Cardiac muscle cell (in vitro differentiated cells and primary cell): ENCODE results near the gene TUBB8B. TPM values are rescaled to one million over a fixed set of nuclear protein-coding genes. Genes with fewer than 3 reads are reported as not detected.
A peak's percentile ranks its signal among the peaks of the same experiment; 100 is the strongest.
"Not testable (repeated sequence)": the region's sequence is repeated elsewhere in the genome, so short reads cannot be mapped to it uniquely, and the experiment has no call there.

Experiments used
- DNase-seq, 2 donors: peaks; one replicate each; pipeline versions ENCODE4 v3.0.0 to v3.0.0-alpha.2; 2010 to 2017; ENCODE audit warnings: low read depth in 1 of 2, low spot score in 1 of 2
- H3K27ac ChIP-seq: fragments of 200-600 bp; sonication (generic); 2 replicates; pipeline ENCODE4 v1.5.1; 2016
- H3K27me3 ChIP-seq: fragments of 200-600 bp; sonication (generic); 2 replicates; pipeline ENCODE4 v1.6.0; 2016; ENCODE audit warnings: control low read depth
- H3K36me3 ChIP-seq: fragments of 200-600 bp; sonication (generic); 2 replicates; pipeline ENCODE4 v1.5.1; 2016; ENCODE audit warnings: control low read depth
- H3K4me1 ChIP-seq: fragments of 200-600 bp; sonication (generic); 2 replicates; pipeline ENCODE4 v1.8.1; 2017; ENCODE audit warnings: low read depth, mild to moderate bottlenecking, mixed run types
- H3K4me3 ChIP-seq: fragments of 200-600 bp; sonication (generic); 2 replicates; pipeline ENCODE4 v1.5.1; 2016; ENCODE audit warnings: mild to moderate bottlenecking
- H3K9me3 ChIP-seq: fragments of 200-600 bp; sonication (generic); 2 replicates; pipeline ENCODE4 v1.5.1; 2017; ENCODE audit warnings: low read depth, mild to moderate bottlenecking, control low read depth
- CTCF ChIP-seq: IDR thresholded peaks from 2 replicates; pipeline ENCODE4 v1.5.1; 2012; ENCODE audit warnings: low read depth, mild to moderate bottlenecking, low read length
- polyA plus RNA-seq: library from polyadenylated mRNA; unstranded; fragments of >200 nt; fragmentation: Nextera tagmentation; extraction: Ambion mirVana; gene quantifications from 2 replicates; pipeline ENCODE4 v1.2.1, GENCODE V29; 2016
- total RNA-seq: library from RNA; depleted of rRNA; stranded (reverse); fragments of >200 nt; gene quantifications from 2 replicates; pipeline ENCODE4 v1.2.3, GENCODE V29; 2016

The TUBB8B gene
- total and polyA plus RNA-seq, 2 experiments from 2014 or later = not detected

- not testable (repeated sequence) for H3K36me3 ChIP-seq, H3K4me3 ChIP-seq, DNase-seq, H3K4me1 ChIP-seq, H3K27ac ChIP-seq, H3K27me3 ChIP-seq, H3K9me3 ChIP-seq
Measured at GRCh38 chr18:80202-80601, 30.8 kb upstream of the TUBB8B start.

- H3K27me3 ChIP-seq, H3K36me3 ChIP-seq, H3K27ac ChIP-seq, DNase-seq, H3K4me1 ChIP-seq, H3K4me3 ChIP-seq, H3K9me3 ChIP-seq: not testable (repeated sequence)
- peak; percentile 3 for TF ChIP-seq CTCF
Measured at GRCh38 chr18:75525-76160, 26.2 kb upstream of the TUBB8B start.

GRCh38 chr18:73181-73777, 23.9 kb upstream of the TUBB8B start:
- H3K36me3 ChIP-seq, H3K9me3 ChIP-seq, H3K4me1 ChIP-seq, H3K27ac ChIP-seq, H3K4me3 ChIP-seq, H3K27me3 ChIP-seq, DNase-seq: not testable (repeated sequence)

GRCh38 chr18:67701-68100, 18.3 kb upstream of the TUBB8B start:
- H3K9me3 ChIP-seq, H3K27ac ChIP-seq, H3K4me3 ChIP-seq, H3K36me3 ChIP-seq, H3K4me1 ChIP-seq, DNase-seq, H3K27me3 ChIP-seq: not testable (repeated sequence)

GRCh38 chr18:64279-64678, 14.9 kb upstream of the TUBB8B start:
- H3K36me3 ChIP-seq, H3K27me3 ChIP-seq, H3K4me3 ChIP-seq, H3K4me1 ChIP-seq, DNase-seq, H3K9me3 ChIP-seq, H3K27ac ChIP-seq: not testable (repeated sequence)

GRCh38 chr18:63656-64055, 14.2 kb upstream of the TUBB8B start:
- not testable (repeated sequence) for H3K4me1 ChIP-seq, H3K27me3 ChIP-seq, H3K9me3 ChIP-seq, H3K36me3 ChIP-seq, DNase-seq, H3K4me3 ChIP-seq, H3K27ac ChIP-seq

- not testable (repeated sequence) for H3K36me3 ChIP-seq, H3K27me3 ChIP-seq
Measured at GRCh38 chr18:54388-54787, 5.0 kb upstream of the TUBB8B start.

GRCh38 chr18:48696-49095, 719 bp downstream of the TUBB8B start:
- not testable (repeated sequence) for H3K27me3 ChIP-seq, DNase-seq, H3K27ac ChIP-seq, H3K9me3 ChIP-seq, H3K4me1 ChIP-seq, H3K4me3 ChIP-seq, H3K36me3 ChIP-seq

More at GRCh38 chr18:54388-54787, 5.0 kb upstream of the TUBB8B start:
- not testable (repeated sequence) for H3K27ac ChIP-seq, H3K4me3 ChIP-seq, H3K9me3 ChIP-seq, DNase-seq, H3K4me1 ChIP-seq

GRCh38 chr18:13177-13576, 36.2 kb downstream of the TUBB8B start:
- H3K27ac ChIP-seq, H3K27me3 ChIP-seq, H3K9me3 ChIP-seq, H3K4me3 ChIP-seq, H3K36me3 ChIP-seq, H3K4me1 ChIP-seq, DNase-seq: not testable (repeated sequence)

- not testable (repeated sequence) for H3K4me3 ChIP-seq, H3K36me3 ChIP-seq, DNase-seq, H3K9me3 ChIP-seq, H3K27me3 ChIP-seq, H3K4me1 ChIP-seq, H3K27ac ChIP-seq
Measured at GRCh38 chr18:12773-13172, 36.6 kb downstream of the TUBB8B start.

GRCh38 chr18:11383-12274, 37.8 kb downstream of the TUBB8B start:
- not testable (repeated sequence) for H3K27me3 ChIP-seq, H3K27ac ChIP-seq, H3K9me3 ChIP-seq, H3K36me3 ChIP-seq, H3K4me1 ChIP-seq, H3K4me3 ChIP-seq, DNase-seq

GRCh38 chr18:10624-11184, 38.7 kb downstream of the TUBB8B start:
- not testable (repeated sequence) for DNase-seq, H3K9me3 ChIP-seq, H3K36me3 ChIP-seq, H3K4me3 ChIP-seq, H3K27ac ChIP-seq, H3K4me1 ChIP-seq, H3K27me3 ChIP-seq

GRCh38 chr18:9937-10336, 39.5 kb downstream of the TUBB8B start:
- not testable (repeated sequence) for H3K36me3 ChIP-seq, H3K4me1 ChIP-seq, H3K27ac ChIP-seq, DNase-seq, H3K4me3 ChIP-seq, H3K27me3 ChIP-seq, H3K9me3 ChIP-seq
